Thoracic aorta (tissue), 2 donors: Measurements from ENCODE around the gene ADAMTSL1. TPM values are rescaled to one million over a fixed set of nuclear protein-coding genes. Genes with fewer than 3 reads are reported as not detected.

ENCODE experiments used
- ATAC-seq: fragments of 150-250 bp; one replicate; pipeline ENCODE4 v1.8.0; 2017; ENCODE audit warnings: low read depth; ENCODE audit not compliant: insufficient number of reproducible peaks, low FRiP score
- DNase-seq: peaks from one replicate; pipeline ENCODE4 v3.0.0-alpha.2; 2020; ENCODE audit warnings: low spot score
- H3K27ac ChIP-seq, 2 donors: fragments of 200-600 bp; sonication (generic); 1 replicate in 1 of 2; 2 replicates in 1 of 2; pipeline ENCODE4 v1.5.1; 2016; ENCODE audit warnings: mild to moderate bottlenecking in 2 of 2, moderate library complexity in 2 of 2
- H3K27me3 ChIP-seq: fragments of 200-600 bp; sonication (generic); replicated peaks from 2 replicates; pipeline ENCODE4 v1.6.0; 2016; ENCODE audit warnings: mild to moderate bottlenecking; ENCODE audit not compliant: insufficient read depth
- H3K36me3 ChIP-seq: fragments of 200-600 bp; sonication (generic); one replicate; pipeline ENCODE4 v1.5.1; 2016
- H3K4me1 ChIP-seq, 2 donors: fragments of 200-600 bp; sonication (generic); 1 replicate in 1 of 2; 2 replicates in 1 of 2; pipeline versions ENCODE4 v1.5.1 to v1.6.0; 2016; ENCODE audit warnings: low read depth in 2 of 2, mild to moderate bottlenecking in 1 of 2; ENCODE audit not compliant: control insufficient read depth in 1 of 2
- H3K4me3 ChIP-seq: fragments of 200-600 bp; sonication (generic); 2 replicates; pipeline ENCODE4 v1.5.1; 2016; ENCODE audit warnings: mild to moderate bottlenecking
- H3K9me3 ChIP-seq: fragments of 200-600 bp; sonication (generic); 2 replicates; pipeline ENCODE4 v1.5.1; 2016
- total RNA-seq, 2 donors: library from RNA; depleted of rRNA; stranded (reverse); fragments of >200 nt; gene quantifications; one replicate each; pipeline versions ENCODE4 v1.1.0 to v1.2.3, GENCODE V29; 2016
- TF ChIP-seq, protein P1 (sequence below): fragments of 200-600 bp; sonication (generic); IDR thresholded peaks from one replicate; pipeline ENCODE4 v1.5.1; 2019; ENCODE audit warnings: antibody characterized with exemption

Gene ADAMTSL1
- total RNA-seq, 2 donors from 2014 or later = 61.4 to 75.5 TPM

DNA sequence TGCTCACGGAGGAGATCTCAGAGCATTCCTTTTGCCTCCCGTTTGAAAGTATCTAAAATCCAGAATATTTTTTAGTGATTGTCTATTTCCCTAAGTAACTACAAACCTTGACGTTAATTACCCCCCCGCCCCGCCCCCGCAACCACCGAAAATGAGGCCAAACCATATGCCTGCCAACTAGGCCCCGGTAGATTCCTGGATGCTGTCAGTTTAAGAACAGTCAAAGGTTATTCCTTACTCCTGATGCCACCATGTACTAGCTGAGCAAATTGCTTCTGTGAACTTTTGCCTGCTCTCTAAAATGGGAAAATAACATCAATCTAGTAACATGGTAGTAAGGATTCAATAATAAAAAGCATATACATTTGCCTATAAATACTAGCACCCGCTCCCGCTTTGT lies 314.3 kb downstream of the ADAMTSL1 start:
- DNase-seq = no peak
- ATAC-seq = no peak
- Histone ChIP-seq H3K9me3 (no peaks in the 10 kb centered on the region), H3K36me3 (no peaks in the 10 kb centered on the region), H3K27ac (peak overlapping the region in 1 of 2 donors; percentile 44), H3K4me1 (peaks cover 19 to 40% of the 10 kb centered on the region in 2 donors), H3K4me3 (no peak overlapping the region), H3K27me3 (no peaks in the 10 kb centered on the region)
- TF ChIP-seq, protein P1, sequence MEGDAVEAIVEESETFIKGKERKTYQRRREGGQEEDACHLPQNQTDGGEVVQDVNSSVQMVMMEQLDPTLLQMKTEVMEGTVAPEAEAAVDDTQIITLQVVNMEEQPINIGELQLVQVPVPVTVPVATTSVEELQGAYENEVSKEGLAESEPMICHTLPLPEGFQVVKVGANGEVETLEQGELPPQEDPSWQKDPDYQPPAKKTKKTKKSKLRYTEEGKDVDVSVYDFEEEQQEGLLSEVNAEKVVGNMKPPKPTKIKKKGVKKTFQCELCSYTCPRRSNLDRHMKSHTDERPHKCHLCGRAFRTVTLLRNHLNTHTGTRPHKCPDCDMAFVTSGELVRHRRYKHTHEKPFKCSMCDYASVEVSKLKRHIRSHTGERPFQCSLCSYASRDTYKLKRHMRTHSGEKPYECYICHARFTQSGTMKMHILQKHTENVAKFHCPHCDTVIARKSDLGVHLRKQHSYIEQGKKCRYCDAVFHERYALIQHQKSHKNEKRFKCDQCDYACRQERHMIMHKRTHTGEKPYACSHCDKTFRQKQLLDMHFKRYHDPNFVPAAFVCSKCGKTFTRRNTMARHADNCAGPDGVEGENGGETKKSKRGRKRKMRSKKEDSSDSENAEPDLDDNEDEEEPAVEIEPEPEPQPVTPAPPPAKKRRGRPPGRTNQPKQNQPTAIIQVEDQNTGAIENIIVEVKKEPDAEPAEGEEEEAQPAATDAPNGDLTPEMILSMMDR = no peak

DNA sequence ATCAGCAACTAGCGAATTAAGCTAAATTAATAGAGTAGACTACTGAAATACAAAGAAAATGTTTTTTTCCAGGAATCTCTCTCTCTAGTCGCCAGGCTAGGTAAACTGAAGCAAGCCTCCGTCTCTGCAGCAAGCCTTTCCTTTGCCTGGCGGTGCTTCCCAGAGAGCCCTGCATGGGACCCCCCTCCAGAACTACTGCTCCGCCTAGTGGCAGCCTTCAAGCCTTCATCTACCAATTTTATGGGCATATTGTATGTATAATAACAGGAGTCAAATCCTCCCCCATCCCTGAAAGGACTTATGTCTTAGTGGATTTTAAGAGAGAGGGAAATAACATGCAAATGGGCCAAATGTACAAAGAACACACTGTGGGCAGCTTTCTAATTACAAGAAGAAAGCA lies 317.1 kb downstream of the ADAMTSL1 start:
- Histone ChIP-seq H3K4me1 (peaks cover 19 to 31% of the 10 kb centered on the region in 2 donors), H3K27me3 (no peaks in the 10 kb centered on the region), H3K9me3 (no peaks in the 10 kb centered on the region), H3K4me3 (no peak overlapping the region), H3K27ac (no peak overlapping the region), H3K36me3 (no peaks in the 10 kb centered on the region)
- ATAC-seq = no peak
- TF ChIP-seq, protein P1 = no peak
- no peak for DNase-seq

DNA sequence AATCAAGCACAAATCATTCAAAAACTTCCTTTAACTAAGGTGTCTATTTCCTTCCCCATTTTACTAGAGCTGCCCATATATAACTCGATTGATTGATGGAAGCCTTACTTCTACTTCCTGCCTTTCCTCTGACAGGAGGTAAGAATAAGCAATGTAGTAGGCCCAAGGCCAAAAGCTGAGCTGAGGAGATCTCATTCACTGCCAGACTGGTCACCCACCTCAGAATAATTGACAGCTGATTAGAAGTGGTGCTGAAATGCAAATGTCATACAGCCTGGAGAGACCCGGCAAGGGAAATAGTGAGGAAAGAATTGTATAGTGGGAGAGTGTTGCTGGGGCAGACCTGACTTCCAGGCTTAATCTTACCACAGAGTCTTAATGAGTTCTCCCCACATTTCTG lies 319.2 kb downstream of the ADAMTSL1 start:
- H3K36me3 ChIP-seq = no peaks in the 10 kb centered on the region
- peaks cover 4 to 11% of the 10 kb centered on the region in 2 donors for H3K4me1 ChIP-seq
- no peak overlapping the region for H3K4me3 ChIP-seq
- TF ChIP-seq, protein P1 = no peak
- ATAC-seq = no peak
- no peaks in the 10 kb centered on the region for H3K9me3 ChIP-seq
- no peak overlapping the region for H3K27ac ChIP-seq
- no peak for DNase-seq
- no peaks in the 10 kb centered on the region for H3K27me3 ChIP-seq

DNA sequence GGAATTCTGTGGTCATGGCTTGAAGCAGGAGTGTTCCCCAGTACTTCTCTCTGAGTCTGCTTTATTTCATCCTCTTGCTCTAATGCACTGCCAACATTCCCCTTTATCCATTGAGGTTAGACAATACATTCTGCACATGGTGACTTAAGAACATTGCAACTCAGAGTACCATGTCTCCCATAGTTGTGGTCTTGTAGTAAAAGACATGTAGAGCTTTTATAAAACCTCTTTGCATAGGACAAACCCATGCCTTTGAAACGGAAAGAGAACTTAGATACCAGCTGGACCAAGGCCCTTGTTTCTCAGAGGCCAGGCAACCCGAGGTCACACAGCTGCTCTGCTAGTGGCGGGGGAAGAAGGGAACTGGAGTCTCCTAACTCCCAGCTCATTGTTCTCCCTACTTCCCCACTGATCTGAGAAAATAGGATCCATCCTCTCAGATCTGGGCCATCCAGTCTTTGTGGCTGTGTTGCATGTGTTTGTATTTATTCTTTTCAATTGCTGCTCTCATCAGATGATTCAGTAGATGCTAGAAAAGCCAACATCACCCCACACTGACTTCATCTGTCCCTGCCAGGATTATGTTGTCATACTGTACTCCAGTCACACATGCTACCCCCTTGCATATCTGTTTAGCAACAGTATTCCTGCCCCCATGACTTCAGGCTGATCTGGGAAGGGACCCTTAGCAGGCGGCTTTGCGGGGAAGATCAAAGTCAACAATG lies 322.2 kb downstream of the ADAMTSL1 start:
- Histone ChIP-seq H3K9me3 (no peaks in the 10 kb centered on the region), H3K27ac (no peak overlapping the region), H3K36me3 (no peaks in the 10 kb centered on the region), H3K4me1 (peaks cover 0 to 5% of the 10 kb centered on the region in 2 donors), H3K4me3 (no peak overlapping the region), H3K27me3 (no peaks in the 10 kb centered on the region)
- no peak for ATAC-seq
- TF ChIP-seq, protein P1 = no peak
- DNase-seq = no peak

DNA sequence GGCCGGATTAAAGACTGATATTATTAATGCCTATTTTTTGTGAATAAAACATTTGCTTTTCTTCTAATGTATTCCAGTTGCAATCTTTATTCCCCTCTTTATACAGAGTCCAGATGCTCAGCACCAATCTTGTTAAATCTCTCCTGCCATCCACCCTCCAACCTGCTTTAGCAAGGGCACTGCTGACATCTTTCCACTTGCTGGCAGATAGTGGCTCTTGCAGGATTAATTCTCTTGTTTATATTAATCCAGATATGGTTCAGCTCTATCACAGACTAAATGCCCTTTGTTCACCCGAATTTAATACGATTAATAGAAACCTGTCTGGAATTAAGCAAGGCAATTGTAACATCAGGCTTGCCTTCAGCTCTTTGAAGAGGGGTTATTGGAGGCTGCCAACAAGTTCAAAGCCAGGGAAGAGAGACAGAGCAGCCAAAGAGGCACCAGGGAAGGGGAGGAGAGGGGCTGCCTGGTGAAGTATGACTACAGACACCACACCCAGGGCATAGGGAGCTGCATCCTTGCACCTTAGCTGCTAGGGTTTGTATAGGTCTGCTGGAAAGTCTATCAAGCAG lies 322.8 kb downstream of the ADAMTSL1 start:
- Histone ChIP-seq H3K36me3 (no peaks in the 10 kb centered on the region), H3K27me3 (no peaks in the 10 kb centered on the region), H3K4me3 (no peak overlapping the region), H3K27ac (no peak overlapping the region), H3K4me1 (peaks cover 0 to 5% of the 10 kb centered on the region in 2 donors), H3K9me3 (no peaks in the 10 kb centered on the region)
- TF ChIP-seq, protein P1 = no peak
- no peak for ATAC-seq
- no peak for DNase-seq
